Fibroblast of lung (primary cell): ENCODE results near the gene SOX11. TPM values are rescaled to one million over a fixed set of nuclear protein-coding genes. Genes with fewer than 3 reads are reported as not detected.
A peak's percentile ranks its signal among the peaks of the same experiment; 100 is the strongest.

Source experiments
- DNase-seq, 2 donors: peaks; one replicate each; pipeline versions ENCODE4 v3.0.0 to v3.0.0-alpha.2; 2010; ENCODE audit warnings: low read depth in 2 of 2
- H2AFZ ChIP-seq: 2 replicates; pipeline ENCODE4 v1.5.1; 2012; ENCODE audit warnings: low read length, control low read depth, inconsistent platforms
- H3K27ac ChIP-seq: 2 replicates; pipeline ENCODE4 v1.5.1; 2011; ENCODE audit warnings: low read length, control low read depth; ENCODE audit not compliant: insufficient read depth
- H3K27me3 ChIP-seq: 2 replicates; pipeline ENCODE4 v1.5.1; 2011; ENCODE audit warnings: mild to moderate bottlenecking, low read length; ENCODE audit not compliant: control insufficient read depth, insufficient read depth
- H3K36me3 ChIP-seq: 2 replicates; pipeline ENCODE4 v1.5.1; 2011; ENCODE audit warnings: low read length; ENCODE audit not compliant: control insufficient read depth, insufficient read depth
- H3K4me1 ChIP-seq: 2 replicates; pipeline ENCODE4 v1.5.1; 2011; ENCODE audit warnings: low read length; ENCODE audit not compliant: control insufficient read depth, insufficient read depth; ENCODE audit errors: extremely low read depth
- H3K4me2 ChIP-seq: 2 replicates; pipeline ENCODE4 v1.5.1; 2011; ENCODE audit warnings: low read length, control low read depth; ENCODE audit not compliant: insufficient read depth; ENCODE audit errors: extremely low read depth
- H3K4me3 ChIP-seq, 4 experiments: fragments of 200-600 bp in 1 of 4; sonication (generic) in 1 of 4; replicated peaks in 1 of 4; 2 replicates each; pipeline ENCODE4 v1.5.1; 2011 to 2016; ENCODE audit warnings: low read length in 4 of 4, low read depth in 3 of 4, mild to moderate bottlenecking in 3 of 4, control low read depth in 2 of 4, inconsistent platforms in 1 of 4, mixed read lengths in 1 of 4; ENCODE audit not compliant: insufficient read depth in 1 of 4; ENCODE audit errors: control extremely low read depth in 1 of 4
- H3K79me2 ChIP-seq: 2 replicates; pipeline ENCODE4 v1.5.1; 2012; ENCODE audit warnings: mild to moderate bottlenecking, low read length, inconsistent platforms; ENCODE audit not compliant: control insufficient read depth, insufficient read depth
- H3K9ac ChIP-seq: 2 replicates; pipeline ENCODE4 v1.5.1; 2011; ENCODE audit warnings: mild to moderate bottlenecking, low read length, control low read depth; ENCODE audit not compliant: insufficient read depth
- H3K9me3 ChIP-seq: 2 replicates; pipeline ENCODE4 v1.5.1; 2012; ENCODE audit warnings: low read depth, low read length; ENCODE audit not compliant: control insufficient read depth, insufficient read depth
- H4K20me1 ChIP-seq: 2 replicates; pipeline ENCODE4 v1.5.1; 2011; ENCODE audit warnings: low read length; ENCODE audit not compliant: control insufficient read depth, insufficient read depth; ENCODE audit errors: extremely low read depth
- CTCF ChIP-seq, 2 donors: IDR thresholded peaks in 1 of 2; conservative IDR thresholded peaks in 1 of 2; 1 replicate in 1 of 2; 2 replicates in 1 of 2; pipeline ENCODE4 v1.5.1; 2011 to 2012; ENCODE audit warnings: low read length in 2 of 2, control low read depth in 1 of 2, inconsistent platforms in 1 of 2, low read depth in 1 of 2, mild to moderate bottlenecking in 1 of 2
- EZH2 ChIP-seq: IDR thresholded peaks from 2 replicates; pipeline ENCODE4 v1.5.1; 2012; ENCODE audit warnings: low read length, control low read depth, mild to moderate bottlenecking; ENCODE audit errors: missing control alignments
- polyA plus RNA-seq, 2 donors: library from polyadenylated mRNA; depleted of rRNA in 1 of 2; stranded (reverse) in 1 of 2; unstranded in 1 of 2; fragments of >200 nt; gene quantifications; 2 replicates each; pipeline ENCODE4 v1.2.1, GENCODE V29; 2011 to 2012; ENCODE audit warnings: missing spikeins in 1 of 2
- total RNA-seq: library from RNA; depleted of rRNA; stranded (reverse); fragments of >200 nt; gene quantifications from 2 replicates; pipeline ENCODE4 v1.2.1, GENCODE V29; 2014

The SOX11 gene
- total and polyA plus RNA-seq, 2 donors (not counting 1 experiment from before 2014, with no cell fraction given) = 0.99 to 1.2 TPM

GRCh38 chr2:5748946-5749345, 56.8 kb downstream of the SOX11 start:
- DNase-seq = peak in 1 of 2 donors; percentile 29
- H3K27me3 ChIP-seq = no peaks in the 10 kb centered on the region
- H3K36me3 ChIP-seq = no peaks in the 10 kb centered on the region
- H3K9me3 ChIP-seq = no peaks in the 10 kb centered on the region
- H3K4me3 ChIP-seq = no peak overlapping the region
- no peak overlapping the region for H3K27ac ChIP-seq
- H3K9ac ChIP-seq = no peak overlapping the region
- H3K4me1 ChIP-seq = no peaks in the 10 kb centered on the region
- no peaks in the 10 kb centered on the region for H3K79me2 ChIP-seq
- H3K4me2 ChIP-seq = no peak overlapping the region
- H2AFZ ChIP-seq = no peak overlapping the region
- H4K20me1 ChIP-seq = no peaks in the 10 kb centered on the region
- TF ChIP-seq EZH2 = no peak
- no peak for TF ChIP-seq CTCF (conservative IDR thresholded peaks at IDR 0.05 in 1 of 2, IDR thresholded peaks at IDR 0.05 in 1 of 2; ENCODE audit: low read depth in 1 of 2, low read length in 2 of 2)

- Histone ChIP-seq H3K4me2 (no peak overlapping the region), H3K27me3 (no peaks in the 10 kb centered on the region), H3K9ac (no peak overlapping the region), H2AFZ (no peak overlapping the region), H3K9me3 (no peaks in the 10 kb centered on the region), H4K20me1 (no peaks in the 10 kb centered on the region), H3K4me3 (no peak overlapping the region), H3K79me2 (no peaks in the 10 kb centered on the region), H3K4me1 (no peaks in the 10 kb centered on the region), H3K27ac (no peak overlapping the region), H3K36me3 (no peaks in the 10 kb centered on the region)
- no peak for TF ChIP-seq CTCF (conservative IDR thresholded peaks at IDR 0.05 in 1 of 2, IDR thresholded peaks at IDR 0.05 in 1 of 2; ENCODE audit: low read depth in 1 of 2, low read length in 2 of 2)
- no peak for TF ChIP-seq EZH2
- DNase-seq = no peak
Measured at GRCh38 chr2:5749347-5749746, 57.2 kb downstream of the SOX11 start.
